PC-9 (cell line): ENCODE results near the gene SNTG2.

Experiments used
- CTCF ChIP-seq: fragments of 200-600 bp; sonication (generic); conservative IDR thresholded peaks from 2 replicates; pipeline ENCODE4 v1.6.1; 2017; ENCODE audit warnings: mixed run types, antibody characterized with exemption, mild to moderate bottlenecking, moderate library complexity
- EZH2 ChIP-seq: fragments of 200-600 bp; sonication (generic); IDR thresholded peaks from 2 replicates; pipeline ENCODE4 v1.8.0; 2017; ENCODE audit warnings: antibody characterized with exemption, low read depth

GRCh38 chr2:1414121-1414520 is 463.5 kb downstream of the SNTG2 start:
- TF ChIP-seq CTCF (no peak), EZH2 (no peak)
